Ishikawa (cell line): ENCODE data around the gene SLC25A53.

ENCODE experiments used
- EP300 ChIP-seq: IDR thresholded peaks from 2 replicates; pipeline ENCODE4 v1.6.1; 2012; ENCODE audit warnings: borderline replicate concordance
- RAD21 ChIP-seq: IDR thresholded peaks from 2 replicates; pipeline ENCODE4 v1.6.1; 2012; ENCODE audit warnings: low read depth
- TEAD4 ChIP-seq: IDR thresholded peaks from 2 replicates; pipeline ENCODE4 v1.6.1; 2012
- ZBTB7A ChIP-seq: IDR thresholded peaks from 2 replicates; pipeline ENCODE4 v1.6.1; 2012; ENCODE audit warnings: low read depth

GRCh38 chrX:104172788-104173187 is 16.0 kb upstream of the SLC25A53 start:
- no peak for TF ChIP-seq EP300
- TF ChIP-seq ZBTB7A = no peak
- TF ChIP-seq RAD21 = no peak
- TF ChIP-seq TEAD4 = no peak
